ENCODE measurements around the gene TSPAN32.

TSPAN32 gene

GRCh38 chr11:2311353-2312133, 9.7 kb downstream of the TSPAN32 start:
- H3K27me3 ChIP-seq (ENCODE audit: insufficient read depth, poor library complexity, severe bottlenecking): no peaks in the 10 kb centered on the region
- no peak overlapping the region for H3K4me3 ChIP-seq (replicated peaks; ENCODE audit: insufficient read depth, low read length)
- no peak overlapping the region for H3K27ac ChIP-seq (replicated peaks)
- no peak for DNase-seq (ENCODE audit: low read depth in 1 of 2, low spot score in 1 of 2)
- TF ChIP-seq POLR2AphosphoS5 (IDR thresholded peaks at IDR 0.05; ENCODE audit: low read depth) (peak; percentile 16; the same call in 1 of the 2 replicates), SPI1 (IDR thresholded peaks at IDR 0.05; ENCODE audit: borderline replicate concordance, low read depth) (no peak)

DNA sequence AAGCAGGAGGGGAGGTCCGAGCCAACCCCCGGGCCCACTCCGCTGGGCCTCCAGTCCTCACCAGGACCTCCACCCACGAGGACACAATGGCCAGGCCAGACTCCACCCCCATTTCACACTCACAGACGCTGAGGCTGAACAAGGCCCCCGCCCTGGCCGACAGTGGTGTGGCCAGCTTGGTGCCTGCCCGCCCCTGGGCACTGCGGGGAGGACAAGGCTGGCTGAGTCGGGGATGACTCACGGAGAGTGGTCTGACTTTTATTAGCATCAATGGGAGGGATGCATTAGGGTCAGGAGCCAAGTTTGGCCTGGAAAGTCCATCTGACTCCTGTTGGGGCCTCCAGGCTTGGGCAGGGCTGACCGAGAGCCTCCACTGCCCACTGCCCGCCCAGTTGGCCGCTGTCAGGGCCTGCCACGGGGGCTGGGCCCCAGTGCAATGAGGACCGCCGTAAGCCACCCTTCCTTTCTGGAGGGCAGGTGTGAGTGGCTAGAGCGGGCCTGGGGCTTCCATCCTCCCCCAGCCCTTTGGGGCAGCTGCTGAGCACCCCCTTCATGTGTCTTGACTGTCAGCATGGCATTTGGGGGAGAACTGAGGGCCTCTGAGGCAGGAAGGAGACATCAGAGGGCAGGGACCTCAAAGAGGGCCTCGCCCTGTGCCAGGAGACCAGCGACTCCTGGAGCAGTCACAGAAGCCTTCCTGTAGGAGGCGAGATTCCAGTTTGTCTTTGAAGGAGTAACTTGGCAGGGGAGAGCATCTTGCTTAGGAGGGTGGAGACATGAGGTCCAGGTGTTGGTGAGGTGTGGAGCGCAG, 10.6 kb downstream of the TSPAN32 start:
- H3K27me3 ChIP-seq (ENCODE audit: insufficient read depth, poor library complexity, severe bottlenecking): no peaks in the 10 kb centered on the region
- DNase-seq (ENCODE audit: low read depth in 1 of 2, low spot score in 1 of 2): no peak
- no peak overlapping the region for H3K27ac ChIP-seq (replicated peaks)
- TF ChIP-seq SPI1 (IDR thresholded peaks at IDR 0.05; ENCODE audit: borderline replicate concordance, low read depth) (no peak), GABPA (IDR thresholded peaks at IDR 0.05; ENCODE audit: low read depth) (no peak), POLR2AphosphoS5 (IDR thresholded peaks at IDR 0.05; ENCODE audit: low read depth) (peak; percentile 34)
- H3K4me3 ChIP-seq (replicated peaks; ENCODE audit: insufficient read depth, low read length): no peak overlapping the region

DNA sequence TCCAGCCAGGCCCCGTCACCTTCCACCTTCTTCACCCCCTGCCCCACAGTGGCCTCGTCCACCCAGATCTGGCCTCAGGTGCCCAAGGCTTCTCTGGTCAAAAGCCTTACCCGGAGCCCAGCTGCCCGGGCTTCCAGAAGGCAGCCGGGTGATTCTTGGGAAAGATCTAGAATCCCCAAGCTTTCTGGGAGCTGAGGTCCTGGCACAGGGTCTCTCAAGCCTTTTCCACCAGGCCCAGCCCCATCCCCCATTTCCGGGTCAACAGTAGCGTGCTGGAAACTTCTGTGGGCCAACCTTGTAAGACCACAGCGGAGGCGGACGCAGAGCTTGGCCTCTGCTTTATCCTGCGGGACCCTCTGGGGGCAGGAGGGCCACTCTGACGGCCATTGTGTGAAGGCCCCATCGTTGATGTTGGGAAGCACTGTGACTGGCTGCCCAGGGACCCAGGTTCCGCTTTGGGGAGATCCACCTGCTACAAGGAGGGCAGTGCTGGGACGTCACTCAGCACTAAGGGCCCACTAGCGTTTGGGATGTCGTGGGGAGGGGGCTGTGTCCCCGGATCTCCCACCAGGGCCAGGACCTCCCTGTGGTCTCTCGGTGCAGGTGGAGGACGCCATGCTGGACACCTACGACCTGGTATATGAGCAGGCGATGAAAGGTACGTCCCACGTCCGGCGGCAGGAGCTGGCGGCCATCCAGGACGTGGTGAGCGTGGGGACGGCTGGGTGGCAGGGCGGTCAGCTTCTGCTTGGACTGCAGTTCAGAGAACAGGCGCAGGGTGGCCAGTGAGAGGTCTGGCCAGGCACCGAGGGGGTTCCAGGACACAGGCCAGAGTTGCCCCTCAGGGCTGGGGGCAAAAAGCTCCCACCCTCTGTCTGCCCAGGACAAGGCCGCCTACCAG, 11.5 kb downstream of the TSPAN32 start:
- Histone ChIP-seq H3K27ac (replicated peaks) (no peak overlapping the region), H3K27me3 (ENCODE audit: insufficient read depth, poor library complexity, severe bottlenecking) (no peaks in the 10 kb centered on the region), H3K4me3 (replicated peaks; ENCODE audit: insufficient read depth, low read length) (no peak overlapping the region)
- TF ChIP-seq SPI1 (IDR thresholded peaks at IDR 0.05; ENCODE audit: borderline replicate concordance, low read depth) (no peak), POLR2AphosphoS5 (IDR thresholded peaks at IDR 0.05; ENCODE audit: low read depth) (peak; percentile 88; the same call in 1 of the 2 replicates)
- TF ChIP-seq, protein P1, sequence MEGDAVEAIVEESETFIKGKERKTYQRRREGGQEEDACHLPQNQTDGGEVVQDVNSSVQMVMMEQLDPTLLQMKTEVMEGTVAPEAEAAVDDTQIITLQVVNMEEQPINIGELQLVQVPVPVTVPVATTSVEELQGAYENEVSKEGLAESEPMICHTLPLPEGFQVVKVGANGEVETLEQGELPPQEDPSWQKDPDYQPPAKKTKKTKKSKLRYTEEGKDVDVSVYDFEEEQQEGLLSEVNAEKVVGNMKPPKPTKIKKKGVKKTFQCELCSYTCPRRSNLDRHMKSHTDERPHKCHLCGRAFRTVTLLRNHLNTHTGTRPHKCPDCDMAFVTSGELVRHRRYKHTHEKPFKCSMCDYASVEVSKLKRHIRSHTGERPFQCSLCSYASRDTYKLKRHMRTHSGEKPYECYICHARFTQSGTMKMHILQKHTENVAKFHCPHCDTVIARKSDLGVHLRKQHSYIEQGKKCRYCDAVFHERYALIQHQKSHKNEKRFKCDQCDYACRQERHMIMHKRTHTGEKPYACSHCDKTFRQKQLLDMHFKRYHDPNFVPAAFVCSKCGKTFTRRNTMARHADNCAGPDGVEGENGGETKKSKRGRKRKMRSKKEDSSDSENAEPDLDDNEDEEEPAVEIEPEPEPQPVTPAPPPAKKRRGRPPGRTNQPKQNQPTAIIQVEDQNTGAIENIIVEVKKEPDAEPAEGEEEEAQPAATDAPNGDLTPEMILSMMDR (IDR thresholded peaks at IDR 0.05; ENCODE audit: insufficient read depth, low read length): no peak
- DNase-seq (ENCODE audit: low read depth in 1 of 2, low spot score in 1 of 2): no peak

DNA sequence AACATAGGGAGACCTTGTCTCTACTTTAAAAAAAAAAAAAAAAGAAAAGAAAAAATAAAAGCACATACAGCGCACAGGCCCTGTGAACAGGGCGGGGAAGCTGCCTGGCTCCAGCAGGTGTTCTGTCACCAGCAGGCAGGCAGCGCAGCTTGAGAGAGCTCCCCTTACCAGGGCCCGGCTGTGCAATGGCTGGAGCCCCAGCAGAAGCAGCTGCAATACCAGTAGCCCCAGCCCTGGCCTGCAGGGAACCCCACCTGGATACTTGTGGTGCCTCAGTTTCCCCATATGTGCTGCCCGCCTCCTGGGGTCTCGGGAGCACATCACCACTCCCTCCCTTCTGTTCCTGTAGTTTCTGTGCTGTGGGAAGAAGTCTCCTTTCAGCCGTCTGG, 12.3 kb downstream of the TSPAN32 start:
- Histone ChIP-seq H3K4me3 (replicated peaks; ENCODE audit: insufficient read depth, low read length) (no peak overlapping the region), H3K27ac (replicated peaks) (no peak overlapping the region), H3K27me3 (ENCODE audit: insufficient read depth, poor library complexity, severe bottlenecking) (no peaks in the 10 kb centered on the region)
- DNase-seq (ENCODE audit: low read depth in 1 of 2, low spot score in 1 of 2): no peak
- TF ChIP-seq, protein P1 (IDR thresholded peaks at IDR 0.05; ENCODE audit: insufficient read depth, low read length): no peak
- TF ChIP-seq POLR2AphosphoS5 (IDR thresholded peaks at IDR 0.05; ENCODE audit: low read depth) (no peak), SPI1 (IDR thresholded peaks at IDR 0.05; ENCODE audit: borderline replicate concordance, low read depth) (no peak), REST (IDR thresholded peaks at IDR 0.05; ENCODE audit: insufficient replicate concordance, low read depth) (no peak), GABPA (IDR thresholded peaks at IDR 0.05; ENCODE audit: low read depth) (no peak)
